Measurements from ENCODE around the gene PADI4. TPM values are rescaled to one million over a fixed set of nuclear protein-coding genes. Genes with fewer than 3 reads are reported as not detected.

The PADI4 gene
- total and polyA plus RNA-seq, 2 donors (not counting 3 experiments of a cell fraction or from before 2014, with no cell fraction given): not detected

DNA sequence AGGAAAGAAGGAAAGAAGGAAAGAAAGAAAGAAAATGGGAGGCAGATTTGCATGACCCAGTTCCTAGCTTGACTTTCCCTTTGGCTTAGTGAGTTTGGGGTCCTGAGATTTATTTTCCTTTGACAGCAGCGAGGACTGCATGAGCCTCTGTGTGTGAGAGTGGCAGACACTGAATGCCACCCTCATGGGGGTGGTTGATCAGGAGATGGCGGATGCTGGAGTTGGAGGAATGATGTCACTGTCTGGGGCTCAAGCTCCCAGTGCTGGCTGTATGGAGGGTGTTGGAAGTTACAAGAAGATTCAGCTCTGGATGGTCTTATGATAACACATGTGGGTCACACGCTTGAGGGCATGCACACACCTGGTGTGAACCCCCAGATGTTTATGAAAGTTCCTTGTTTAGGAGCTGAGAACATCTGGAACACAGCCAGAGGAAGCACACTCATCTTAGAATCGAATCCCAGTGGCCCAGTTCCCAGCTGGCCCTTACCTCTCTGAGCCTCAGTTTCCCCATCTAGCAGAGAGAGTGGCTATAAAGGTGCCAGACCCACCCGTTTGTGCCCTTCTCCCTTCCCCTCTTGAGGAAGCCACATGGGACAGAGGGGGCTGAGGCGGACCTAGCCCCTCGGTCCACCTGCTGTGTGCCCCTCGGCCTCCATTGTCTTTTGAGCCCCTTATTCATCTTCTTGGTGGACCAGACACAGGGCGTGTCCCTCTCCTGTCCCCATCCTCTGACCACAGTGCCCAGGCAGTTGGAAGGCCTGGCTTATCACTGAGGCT lies 5.7 kb downstream of the PADI4 start:
- no TSS peak for BruUV-seq (replicated peaks)
- POLR2A ChIA-PET: interaction anchor here (0.6 kb wide), 1 partner anchor 352 kb away, joined by 4 read pairs; no protein-coding TSS in a partner anchor
- Histone ChIP-seq H3K27me3 (ENCODE audit: control insufficient read depth in 2 of 2, insufficient read depth in 2 of 2, low read length in 2 of 2) (peaks cover 0 to 2% of the 10 kb centered on the region in 2 experiments), H2AFZ (ENCODE audit: low read depth, low read length) (no peak overlapping the region), H3K9me1 (replicated peaks; ENCODE audit: control insufficient read depth, extremely low read depth, insufficient read depth, low read length) (no peaks in the 10 kb centered on the region), H3K9me3 (replicated peaks; ENCODE audit: control insufficient read depth, insufficient read depth, low read length) (no peaks in the 10 kb centered on the region), H3K79me2 (ENCODE audit: control insufficient read depth, insufficient read depth, low read length) (no peaks in the 10 kb centered on the region), H3K27ac (ENCODE audit: insufficient read depth, low read depth, low read length) (no peak overlapping the region), H3K36me3 (ENCODE audit: control insufficient read depth in 2 of 2, extremely low read depth in 1 of 2, insufficient read depth in 2 of 2, low read length in 2 of 2) (no peaks in the 10 kb centered on the region), H3K4me3 (replicated peaks in 1 of 3; ENCODE audit: insufficient read depth in 1 of 3, low read depth in 1 of 3, low read length in 3 of 3) (no peak overlapping the region), H4K20me1 (replicated peaks; ENCODE audit: control insufficient read depth, extremely low read depth, insufficient read depth, low read length) (no peaks in the 10 kb centered on the region), H3K9ac (replicated peaks; ENCODE audit: extremely low read depth, insufficient read depth, low read length) (no peak overlapping the region), H3K4me1 (ENCODE audit: control insufficient read depth, extremely low read depth, insufficient read depth, low read length) (no peaks in the 10 kb centered on the region), H3K4me2 (ENCODE audit: insufficient read depth, low read length) (no peak overlapping the region)
- no peak for DNase-seq (ENCODE audit: low read depth, low spot score)
- dilution Hi-C loops (cut with MboI; ENCODE audit: extremely low pct_ligation_motif_present, low sequenced_read_pairs) (no loop called here), intact Hi-C loops (cut with micrococcal nuclease) (no loop called here)
- no peak for FAIRE-seq
- CTCF ChIA-PET: interaction anchor here (1.3 kb wide), 1 partner anchor 10 kb away, joined by 3 read pairs; no protein-coding TSS in a partner anchor
- TF ChIP-seq JUN (IDR thresholded peaks at IDR 0.05; ENCODE audit: borderline replicate concordance, insufficient read depth, insufficient read length, low read depth) (no peak), GATA2 (IDR thresholded peaks at IDR 0.05; ENCODE audit: insufficient read depth, insufficient read length, low read depth, low read length) (no peak), POLR2AphosphoS5 (IDR thresholded peaks at IDR 0.05; ENCODE audit: insufficient read depth, low read depth, low read length) (no peak), POLR2A (IDR thresholded peaks at IDR 0.05; ENCODE audit: low read depth, low read length) (no peak), MYC (IDR thresholded peaks at IDR 0.05; ENCODE audit: low read depth, low read length) (no peak), EZH2 (IDR thresholded peaks at IDR 0.05; ENCODE audit: borderline replicate concordance, low read depth, low read length, severe bottlenecking) (no peak), FOS (IDR thresholded peaks at IDR 0.05; ENCODE audit: borderline replicate concordance, insufficient read depth, low read length) (no peak)
- TF ChIP-seq, protein P1, sequence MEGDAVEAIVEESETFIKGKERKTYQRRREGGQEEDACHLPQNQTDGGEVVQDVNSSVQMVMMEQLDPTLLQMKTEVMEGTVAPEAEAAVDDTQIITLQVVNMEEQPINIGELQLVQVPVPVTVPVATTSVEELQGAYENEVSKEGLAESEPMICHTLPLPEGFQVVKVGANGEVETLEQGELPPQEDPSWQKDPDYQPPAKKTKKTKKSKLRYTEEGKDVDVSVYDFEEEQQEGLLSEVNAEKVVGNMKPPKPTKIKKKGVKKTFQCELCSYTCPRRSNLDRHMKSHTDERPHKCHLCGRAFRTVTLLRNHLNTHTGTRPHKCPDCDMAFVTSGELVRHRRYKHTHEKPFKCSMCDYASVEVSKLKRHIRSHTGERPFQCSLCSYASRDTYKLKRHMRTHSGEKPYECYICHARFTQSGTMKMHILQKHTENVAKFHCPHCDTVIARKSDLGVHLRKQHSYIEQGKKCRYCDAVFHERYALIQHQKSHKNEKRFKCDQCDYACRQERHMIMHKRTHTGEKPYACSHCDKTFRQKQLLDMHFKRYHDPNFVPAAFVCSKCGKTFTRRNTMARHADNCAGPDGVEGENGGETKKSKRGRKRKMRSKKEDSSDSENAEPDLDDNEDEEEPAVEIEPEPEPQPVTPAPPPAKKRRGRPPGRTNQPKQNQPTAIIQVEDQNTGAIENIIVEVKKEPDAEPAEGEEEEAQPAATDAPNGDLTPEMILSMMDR (IDR thresholded peaks at IDR 0.05; ENCODE audit: extremely low read depth in 1 of 2, insufficient read depth in 1 of 2, low read depth in 1 of 2, low read length in 2 of 2): no peak
- TF ChIP-seq, protein P2, sequence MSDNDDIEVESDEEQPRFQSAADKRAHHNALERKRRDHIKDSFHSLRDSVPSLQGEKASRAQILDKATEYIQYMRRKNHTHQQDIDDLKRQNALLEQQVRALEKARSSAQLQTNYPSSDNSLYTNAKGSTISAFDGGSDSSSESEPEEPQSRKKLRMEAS (IDR thresholded peaks at IDR 0.05; ENCODE audit: insufficient read depth, insufficient read length): no peak
